Astrocyte of the hippocampus (primary cell): Measurements from ENCODE around the gene NBPF20.
A peak's percentile ranks its signal among the peaks of the same experiment; 100 is the strongest.
"Not testable (repeated sequence)": the region's sequence is repeated elsewhere in the genome, so short reads cannot be mapped to it uniquely, and the experiment has no call there.

Experiments used
- DNase-seq: peaks from one replicate; pipeline ENCODE4 v3.0.0; 2011; ENCODE audit warnings: low read depth, low spot score

NBPF20 gene

GRCh38 chr1:145430830-145431229, 5.4 kb upstream of the NBPF20 start:
- DNase-seq, result not testable (repeated sequence)

DNA sequence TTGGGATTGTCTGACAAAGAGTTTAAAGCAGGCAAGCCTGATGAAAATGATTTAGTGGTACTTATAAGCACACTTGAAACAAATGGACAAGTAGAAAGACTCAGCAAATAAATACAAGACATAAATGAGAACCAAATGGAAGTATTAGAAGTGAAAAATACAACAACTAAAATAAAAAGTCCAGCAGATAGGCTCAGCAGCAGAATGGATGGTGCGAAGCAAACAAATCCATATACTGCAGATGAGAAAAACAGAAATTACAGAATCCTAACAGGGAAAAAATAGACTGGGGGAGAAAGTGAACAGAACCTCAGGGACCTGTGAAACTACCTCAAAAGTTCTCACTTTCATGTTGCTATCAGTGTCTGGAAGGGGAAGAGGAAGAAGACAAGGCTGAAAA, 3.9 kb upstream of the NBPF20 start:
- DNase-seq, result not testable (repeated sequence)

DNA sequence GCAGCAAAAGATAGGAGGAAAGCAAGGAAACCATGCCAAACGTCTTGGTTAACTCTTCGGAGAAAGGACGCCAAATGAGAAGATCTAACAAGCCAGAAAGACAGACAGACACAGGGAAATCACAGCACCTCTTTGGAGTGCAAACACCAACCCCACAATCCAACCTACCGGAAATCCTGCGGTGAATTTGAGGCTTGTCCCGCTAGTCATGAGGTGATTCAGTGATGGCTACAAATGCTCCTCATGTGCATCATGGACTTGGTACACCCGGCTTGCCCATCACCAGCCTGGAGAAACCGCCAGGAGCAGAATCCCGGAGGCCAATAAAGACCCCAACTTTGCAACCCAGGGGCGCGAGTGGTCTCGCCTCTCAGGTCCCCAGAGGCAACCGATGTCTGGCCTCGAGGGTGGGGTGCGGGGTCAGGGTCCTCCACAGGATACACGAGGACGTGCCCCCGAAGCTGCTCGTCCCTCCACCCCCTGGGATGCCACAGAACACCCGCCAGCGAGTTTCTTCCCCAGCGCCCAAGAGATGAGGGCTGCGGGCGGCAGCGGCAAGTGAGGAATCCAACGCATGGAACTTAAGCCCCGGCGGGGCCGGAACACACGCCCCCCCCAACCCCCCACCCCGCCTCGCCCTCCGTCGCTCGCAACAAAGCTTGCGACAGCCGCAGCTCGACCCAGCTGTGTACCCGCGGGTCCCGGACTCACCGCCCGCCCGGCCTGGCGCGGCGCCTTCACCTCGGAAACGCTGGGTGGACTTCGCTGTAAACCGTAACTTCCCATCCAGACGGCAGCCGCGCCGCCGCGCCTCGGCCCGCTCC, 579 bp downstream of the NBPF20 start:
- DNase-seq, result peak; percentile 59

GRCh38 chr1:145415149-145415548, 10.3 kb downstream of the NBPF20 start:
- DNase-seq, result not testable (repeated sequence)

- not testable (repeated sequence) for DNase-seq
Observed at GRCh38 chr1:145407266-145407665, 18.1 kb downstream of the NBPF20 start.

DNA sequence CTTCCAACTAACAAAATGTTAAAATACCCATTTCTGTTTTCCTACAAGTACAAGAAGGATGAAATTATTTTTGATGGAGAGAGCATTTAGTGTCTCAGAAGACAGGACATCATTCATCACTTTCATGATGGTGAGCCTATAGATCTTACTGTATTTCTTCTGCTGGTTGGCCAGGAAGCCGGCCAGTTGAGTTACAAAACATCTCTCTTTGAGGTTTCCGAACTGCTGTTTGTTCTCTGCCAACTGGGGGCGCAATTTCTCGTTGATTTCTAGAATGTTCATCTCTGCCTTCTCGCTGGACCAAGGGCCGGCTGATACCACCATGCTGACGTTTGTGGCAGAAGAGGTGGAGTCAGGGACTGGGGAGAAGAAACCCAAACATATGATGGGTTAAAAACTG, 20.5 kb downstream of the NBPF20 start:
- peak; percentile 12 for DNase-seq

DNA sequence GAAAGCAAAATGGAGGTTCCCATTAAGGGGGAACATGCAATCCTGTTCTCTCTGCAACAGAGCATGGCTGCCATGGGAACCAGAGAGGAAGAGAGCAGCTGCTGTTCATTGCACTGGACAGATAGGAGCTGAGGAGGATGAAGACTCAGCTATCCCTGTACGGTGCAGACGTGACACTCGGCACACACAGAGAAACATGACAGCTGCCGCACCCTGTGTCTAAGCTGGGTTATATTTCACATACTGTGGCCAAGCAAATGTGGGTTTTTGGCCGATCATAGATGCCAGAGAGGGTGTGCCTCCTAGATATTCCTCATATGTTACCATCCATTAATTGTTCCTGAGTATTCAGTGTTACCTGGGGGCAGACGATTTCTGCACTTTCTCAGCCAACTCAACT, 24.7 kb downstream of the NBPF20 start:
- DNase-seq, result not testable (repeated sequence)
